GM23338 (cell line): Measurements from ENCODE around the gene CSTF1. TPM values are rescaled to one million over a fixed set of nuclear protein-coding genes. Genes with fewer than 3 reads are reported as not detected.
"Not testable (repeated sequence)": the region's sequence is repeated elsewhere in the genome, so short reads cannot be mapped to it uniquely, and the experiment has no call there.

Source experiments
- ATAC-seq: fragments of 200-7000 bp; cut with Tn5 transposase; 3 replicates; pipeline ENCODE4 v1.9.1; 2020
- DNase-seq: peaks from one replicate; pipeline ENCODE4 v3.0.0-alpha.2; 2015; ENCODE audit warnings: low spot score
- H2AFZ ChIP-seq: fragments of 200-600 bp; sonication (generic); 2 replicates; pipeline ENCODE4 v1.8.0; 2016; ENCODE audit warnings: antibody characterized with exemption, mild to moderate bottlenecking, moderate library complexity
- H3F3A ChIP-seq: fragments of 200-600 bp; sonication (generic); replicated peaks from 2 replicates; pipeline ENCODE4 v1.8.0; 2017; ENCODE audit warnings: antibody characterized with exemption, mixed run types, low read depth
- H3K27ac ChIP-seq: fragments of 200-600 bp; sonication (generic); 2 replicates; pipeline ENCODE4 v1.6.1; 2016; ENCODE audit warnings: low read depth
- H3K27me3 ChIP-seq: fragments of 200-600 bp; sonication (generic); 2 replicates; pipeline ENCODE4 v1.8.0; 2016; ENCODE audit warnings: mild to moderate bottlenecking, mixed run types, moderate library complexity; ENCODE audit not compliant: insufficient read depth
- H3K36me3 ChIP-seq: fragments of 200-600 bp; sonication (generic); 2 replicates; pipeline ENCODE4 v1.8.0; 2016; ENCODE audit warnings: mild to moderate bottlenecking; ENCODE audit not compliant: insufficient read depth
- H3K4me1 ChIP-seq: fragments of 200-600 bp; sonication (generic); 2 replicates; pipeline ENCODE4 v1.8.0; 2016; ENCODE audit warnings: mild to moderate bottlenecking, moderate library complexity; ENCODE audit not compliant: insufficient read depth
- H3K4me2 ChIP-seq: fragments of 200-600 bp; sonication (generic); 2 replicates; pipeline ENCODE4 v1.7.1; 2017; ENCODE audit warnings: mixed run types
- H3K4me3 ChIP-seq: fragments of 200-600 bp; sonication (generic); 2 replicates; pipeline ENCODE4 v1.6.1; 2016; ENCODE audit warnings: mixed run types
- H3K79me2 ChIP-seq: fragments of 200-600 bp; sonication (generic); replicated peaks from 2 replicates; pipeline ENCODE4 v1.8.0; 2017; ENCODE audit warnings: mild to moderate bottlenecking; ENCODE audit not compliant: insufficient read depth
- H3K9me2 ChIP-seq: fragments of 200-600 bp; sonication (generic); 2 replicates; pipeline ENCODE4 v1.8.0; 2017; ENCODE audit not compliant: insufficient read depth
- H4K20me1 ChIP-seq: fragments of 200-600 bp; sonication (generic); replicated peaks from 2 replicates; pipeline ENCODE4 v1.8.0; 2017; ENCODE audit warnings: mild to moderate bottlenecking; ENCODE audit not compliant: insufficient read depth
- H3K27ac Mint-ChIP-seq: 2 replicates; pipeline ENCODE4 v1.8.0; 2020; ENCODE audit warnings: inconsistent platforms, mild to moderate bottlenecking, moderate library complexity, mixed read lengths
- H3K27me3 Mint-ChIP-seq: 3 replicates; pipeline ENCODE4 v1.8.0; 2022; ENCODE audit warnings: low read depth, mild to moderate bottlenecking, moderate library complexity, mixed read lengths, inconsistent platforms; ENCODE audit not compliant: insufficient read depth, poor library complexity
- H3K36me3 Mint-ChIP-seq: 3 replicates; pipeline ENCODE4 v1.8.0; 2021; ENCODE audit warnings: low read depth, mild to moderate bottlenecking, inconsistent platforms, moderate library complexity, mixed read lengths
- H3K4me1 Mint-ChIP-seq: 3 replicates; pipeline ENCODE4 v1.8.0; 2020; ENCODE audit warnings: mild to moderate bottlenecking, inconsistent platforms, mixed read lengths
- H3K4me3 Mint-ChIP-seq: 3 replicates; pipeline ENCODE4 v1.8.0; 2021; ENCODE audit warnings: moderate library complexity, mild to moderate bottlenecking, inconsistent platforms, mixed read lengths
- H3K9me3 Mint-ChIP-seq: 3 replicates; pipeline ENCODE4 v1.8.0; 2020; ENCODE audit warnings: moderate library complexity, mild to moderate bottlenecking, inconsistent platforms, mixed read lengths
- CREB1 ChIP-seq: fragments of 250-450 bp; sonication (Bioruptor Pico); IDR thresholded peaks from 2 replicates; pipeline ENCODE4 v1.5.0; 2020; ENCODE audit warnings: low read depth, mild to moderate bottlenecking, moderate library complexity
- EZH2 ChIP-seq: fragments of 200-600 bp; sonication (generic); IDR thresholded peaks from one replicate; pipeline ENCODE4 v1.8.0; 2017; ENCODE audit warnings: antibody characterized with exemption, mild to moderate bottlenecking, low read depth; ENCODE audit not compliant: unreplicated experiment
- EZH2phosphoT487 ChIP-seq: fragments of 200-600 bp; sonication (generic); IDR thresholded peaks from one replicate; pipeline ENCODE4 v1.8.1; 2018; ENCODE audit warnings: antibody characterized with exemption; ENCODE audit not compliant: unreplicated experiment
- JUNB ChIP-seq: IDR thresholded peaks from one replicate; pipeline ENCODE4 v1.6.1; 2016; ENCODE audit warnings: antibody characterized with exemption; ENCODE audit not compliant: unreplicated experiment
- POLR2AphosphoS5 ChIP-seq: IDR thresholded peaks from 2 replicates; pipeline ENCODE4 v1.6.1; 2016; ENCODE audit warnings: antibody characterized with exemption, low read depth
- ZNF331 ChIP-seq: fragments of 250-450 bp; sonication (Bioruptor Pico); IDR thresholded peaks from 2 replicates; pipeline ENCODE4 v1.5.0; 2020; ENCODE audit warnings: low read depth, mild to moderate bottlenecking, moderate library complexity
- polyA plus RNA-seq: library from polyadenylated mRNA; unstranded; fragments of >200 nt; fragmentation: Nextera tagmentation; extraction: Ambion mirVana; gene quantifications from 2 replicates; pipeline ENCODE4 v1.2.1, GENCODE V29; 2016
- total RNA-seq: library from RNA; depleted of rRNA; stranded (reverse); fragments of >200 nt; shearing (Covaris generic); gene quantifications from 2 replicates; pipeline ENCODE4 v1.2.3, GENCODE V29; 2014
- TF ChIP-seq, protein P1 (sequence below): IDR thresholded peaks from one replicate; pipeline ENCODE4 v1.6.1; 2018; ENCODE audit warnings: antibody characterized with exemption; ENCODE audit not compliant: unreplicated experiment
- TF ChIP-seq, protein P2 (sequence below): fragments of 250-450 bp; sonication (Bioruptor Pico); IDR thresholded peaks from 2 replicates; pipeline ENCODE4 v1.5.0; 2020; ENCODE audit warnings: mild to moderate bottlenecking, moderate library complexity
- TF ChIP-seq, protein P3 (sequence below): IDR thresholded peaks from 2 replicates; pipeline ENCODE4 v1.6.1; 2016; ENCODE audit warnings: antibody characterized with exemption
- TF ChIP-seq, protein P4 (sequence below), 2 experiments: fragments of 200-600 bp in 1 of 2; sonication (generic) in 1 of 2; conservative IDR thresholded peaks; 2 replicates each; pipeline versions ENCODE4 v1.5.1 to v1.6.1; 2016 to 2017; ENCODE audit warnings: antibody characterized with exemption in 2 of 2, low read depth in 2 of 2, mild to moderate bottlenecking in 2 of 2, moderate library complexity in 1 of 2

CSTF1 gene
- total and polyA plus RNA-seq, 2 experiments from 2014 or later = 21.5 to 62.3 TPM

DNA sequence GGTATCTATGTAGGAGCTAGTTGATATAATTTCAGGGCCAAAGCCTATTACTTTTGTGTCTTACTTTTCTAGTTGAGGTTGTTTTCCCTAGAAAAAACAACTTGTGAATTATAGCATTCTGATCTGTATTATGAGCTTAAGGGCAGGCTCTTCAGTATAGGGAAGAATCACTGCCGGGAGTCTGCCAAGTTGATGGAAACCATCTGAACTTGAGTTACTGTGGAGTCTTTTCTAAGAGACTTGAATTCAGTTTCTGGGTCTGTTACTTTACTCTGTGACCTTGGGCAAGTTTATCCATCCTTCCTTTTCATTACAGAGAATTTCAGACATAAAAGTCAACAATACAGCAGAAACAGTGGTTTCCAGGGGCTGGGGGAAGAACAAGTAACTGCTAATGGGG, 17.5 kb downstream of the CSTF1 start:
- Histone ChIP-seq H3F3A (no peaks in the 10 kb centered on the region), H3K9me2 (no peaks in the 10 kb centered on the region), H3K4me3 (no peak overlapping the region), H3K27me3 (no peaks in the 10 kb centered on the region), H2AFZ (no peak overlapping the region), H3K27ac (no peak overlapping the region), H3K36me3 (peaks cover 9% of the 10 kb centered on the region), H3K4me2 (no peak overlapping the region), H4K20me1 (no peaks in the 10 kb centered on the region; the same call in 1 of the 2 replicates), H3K79me2 (peaks cover 12% of the 10 kb centered on the region), H3K4me1 (no peaks in the 10 kb centered on the region)
- no peaks in the 10 kb centered on the region for H3K27me3 Mint-ChIP-seq
- ATAC-seq (no peak), DNase-seq (no peak)
- no peak overlapping the region for H3K4me3 Mint-ChIP-seq
- no peaks in the 10 kb centered on the region for H3K4me1 Mint-ChIP-seq
- peaks cover 34% of the 10 kb centered on the region for H3K36me3 Mint-ChIP-seq
- no peak overlapping the region for H3K27ac Mint-ChIP-seq
- no peaks in the 10 kb centered on the region for H3K9me3 Mint-ChIP-seq
- TF ChIP-seq, protein P1, sequence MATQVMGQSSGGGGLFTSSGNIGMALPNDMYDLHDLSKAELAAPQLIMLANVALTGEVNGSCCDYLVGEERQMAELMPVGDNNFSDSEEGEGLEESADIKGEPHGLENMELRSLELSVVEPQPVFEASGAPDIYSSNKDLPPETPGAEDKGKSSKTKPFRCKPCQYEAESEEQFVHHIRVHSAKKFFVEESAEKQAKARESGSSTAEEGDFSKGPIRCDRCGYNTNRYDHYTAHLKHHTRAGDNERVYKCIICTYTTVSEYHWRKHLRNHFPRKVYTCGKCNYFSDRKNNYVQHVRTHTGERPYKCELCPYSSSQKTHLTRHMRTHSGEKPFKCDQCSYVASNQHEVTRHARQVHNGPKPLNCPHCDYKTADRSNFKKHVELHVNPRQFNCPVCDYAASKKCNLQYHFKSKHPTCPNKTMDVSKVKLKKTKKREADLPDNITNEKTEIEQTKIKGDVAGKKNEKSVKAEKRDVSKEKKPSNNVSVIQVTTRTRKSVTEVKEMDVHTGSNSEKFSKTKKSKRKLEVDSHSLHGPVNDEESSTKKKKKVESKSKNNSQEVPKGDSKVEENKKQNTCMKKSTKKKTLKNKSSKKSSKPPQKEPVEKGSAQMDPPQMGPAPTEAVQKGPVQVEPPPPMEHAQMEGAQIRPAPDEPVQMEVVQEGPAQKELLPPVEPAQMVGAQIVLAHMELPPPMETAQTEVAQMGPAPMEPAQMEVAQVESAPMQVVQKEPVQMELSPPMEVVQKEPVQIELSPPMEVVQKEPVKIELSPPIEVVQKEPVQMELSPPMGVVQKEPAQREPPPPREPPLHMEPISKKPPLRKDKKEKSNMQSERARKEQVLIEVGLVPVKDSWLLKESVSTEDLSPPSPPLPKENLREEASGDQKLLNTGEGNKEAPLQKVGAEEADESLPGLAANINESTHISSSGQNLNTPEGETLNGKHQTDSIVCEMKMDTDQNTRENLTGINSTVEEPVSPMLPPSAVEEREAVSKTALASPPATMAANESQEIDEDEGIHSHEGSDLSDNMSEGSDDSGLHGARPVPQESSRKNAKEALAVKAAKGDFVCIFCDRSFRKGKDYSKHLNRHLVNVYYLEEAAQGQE = no peak
- no peak for TF ChIP-seq JUNB
- no peak for TF ChIP-seq POLR2AphosphoS5
- TF ChIP-seq, protein P2, sequence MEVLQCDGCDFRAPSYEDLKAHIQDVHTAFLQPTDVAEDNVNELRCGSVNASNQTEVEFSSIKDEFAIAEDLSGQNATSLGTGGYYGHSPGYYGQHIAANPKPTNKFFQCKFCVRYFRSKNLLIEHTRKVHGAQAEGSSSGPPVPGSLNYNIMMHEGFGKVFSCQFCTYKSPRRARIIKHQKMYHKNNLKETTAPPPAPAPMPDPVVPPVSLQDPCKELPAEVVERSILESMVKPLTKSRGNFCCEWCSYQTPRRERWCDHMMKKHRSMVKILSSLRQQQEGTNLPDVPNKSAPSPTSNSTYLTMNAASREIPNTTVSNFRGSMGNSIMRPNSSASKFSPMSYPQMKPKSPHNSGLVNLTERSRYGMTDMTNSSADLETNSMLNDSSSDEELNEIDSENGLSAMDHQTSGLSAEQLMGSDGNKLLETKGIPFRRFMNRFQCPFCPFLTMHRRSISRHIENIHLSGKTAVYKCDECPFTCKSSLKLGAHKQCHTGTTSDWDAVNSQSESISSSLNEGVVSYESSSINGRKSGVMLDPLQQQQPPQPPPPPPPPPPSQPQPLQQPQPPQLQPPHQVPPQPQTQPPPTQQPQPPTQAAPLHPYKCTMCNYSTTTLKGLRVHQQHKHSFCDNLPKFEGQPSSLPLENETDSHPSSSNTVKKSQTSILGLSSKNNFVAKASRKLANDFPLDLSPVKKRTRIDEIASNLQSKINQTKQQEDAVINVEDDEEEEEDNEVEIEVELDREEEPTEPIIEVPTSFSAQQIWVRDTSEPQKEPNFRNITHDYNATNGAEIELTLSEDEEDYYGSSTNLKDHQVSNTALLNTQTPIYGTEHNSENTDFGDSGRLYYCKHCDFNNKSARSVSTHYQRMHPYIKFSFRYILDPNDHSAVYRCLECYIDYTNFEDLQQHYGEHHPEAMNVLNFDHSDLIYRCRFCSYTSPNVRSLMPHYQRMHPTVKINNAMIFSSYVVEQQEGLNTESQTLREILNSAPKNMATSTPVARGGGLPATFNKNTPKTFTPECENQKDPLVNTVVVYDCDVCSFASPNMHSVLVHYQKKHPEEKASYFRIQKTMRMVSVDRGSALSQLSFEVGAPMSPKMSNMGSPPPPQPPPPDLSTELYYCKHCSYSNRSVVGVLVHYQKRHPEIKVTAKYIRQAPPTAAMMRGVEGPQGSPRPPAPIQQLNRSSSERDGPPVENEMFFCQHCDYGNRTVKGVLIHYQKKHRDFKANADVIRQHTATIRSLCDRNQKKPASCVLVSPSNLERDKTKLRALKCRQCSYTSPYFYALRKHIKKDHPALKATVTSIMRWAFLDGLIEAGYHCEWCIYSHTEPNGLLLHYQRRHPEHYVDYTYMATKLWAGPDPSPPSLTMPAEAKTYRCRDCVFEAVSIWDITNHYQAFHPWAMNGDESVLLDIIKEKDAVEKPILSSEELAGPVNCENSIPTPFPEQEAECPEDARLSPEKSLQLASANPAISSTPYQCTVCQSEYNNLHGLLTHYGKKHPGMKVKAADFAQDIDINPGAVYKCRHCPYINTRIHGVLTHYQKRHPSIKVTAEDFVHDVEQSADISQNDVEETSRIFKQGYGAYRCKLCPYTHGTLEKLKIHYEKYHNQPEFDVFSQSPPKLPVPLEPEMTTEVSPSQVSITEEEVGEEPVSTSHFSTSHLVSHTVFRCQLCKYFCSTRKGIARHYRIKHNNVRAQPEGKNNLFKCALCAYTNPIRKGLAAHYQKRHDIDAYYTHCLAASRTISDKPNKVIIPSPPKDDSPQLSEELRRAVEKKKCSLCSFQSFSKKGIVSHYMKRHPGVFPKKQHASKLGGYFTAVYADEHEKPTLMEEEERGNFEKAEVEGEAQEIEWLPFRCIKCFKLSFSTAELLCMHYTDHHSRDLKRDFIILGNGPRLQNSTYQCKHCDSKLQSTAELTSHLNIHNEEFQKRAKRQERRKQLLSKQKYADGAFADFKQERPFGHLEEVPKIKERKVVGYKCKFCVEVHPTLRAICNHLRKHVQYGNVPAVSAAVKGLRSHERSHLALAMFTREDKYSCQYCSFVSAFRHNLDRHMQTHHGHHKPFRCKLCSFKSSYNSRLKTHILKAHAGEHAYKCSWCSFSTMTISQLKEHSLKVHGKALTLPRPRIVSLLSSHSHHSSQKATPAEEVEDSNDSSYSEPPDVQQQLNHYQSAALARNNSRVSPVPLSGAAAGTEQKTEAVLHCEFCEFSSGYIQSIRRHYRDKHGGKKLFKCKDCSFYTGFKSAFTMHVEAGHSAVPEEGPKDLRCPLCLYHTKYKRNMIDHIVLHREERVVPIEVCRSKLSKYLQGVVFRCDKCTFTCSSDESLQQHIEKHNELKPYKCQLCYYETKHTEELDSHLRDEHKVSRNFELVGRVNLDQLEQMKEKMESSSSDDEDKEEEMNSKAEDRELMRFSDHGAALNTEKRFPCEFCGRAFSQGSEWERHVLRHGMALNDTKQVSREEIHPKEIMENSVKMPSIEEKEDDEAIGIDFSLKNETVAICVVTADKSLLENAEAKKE = no peak
- TF ChIP-seq EZH2phosphoT487 = no peak
- TF ChIP-seq CREB1 = no peak
- TF ChIP-seq, protein P3, sequence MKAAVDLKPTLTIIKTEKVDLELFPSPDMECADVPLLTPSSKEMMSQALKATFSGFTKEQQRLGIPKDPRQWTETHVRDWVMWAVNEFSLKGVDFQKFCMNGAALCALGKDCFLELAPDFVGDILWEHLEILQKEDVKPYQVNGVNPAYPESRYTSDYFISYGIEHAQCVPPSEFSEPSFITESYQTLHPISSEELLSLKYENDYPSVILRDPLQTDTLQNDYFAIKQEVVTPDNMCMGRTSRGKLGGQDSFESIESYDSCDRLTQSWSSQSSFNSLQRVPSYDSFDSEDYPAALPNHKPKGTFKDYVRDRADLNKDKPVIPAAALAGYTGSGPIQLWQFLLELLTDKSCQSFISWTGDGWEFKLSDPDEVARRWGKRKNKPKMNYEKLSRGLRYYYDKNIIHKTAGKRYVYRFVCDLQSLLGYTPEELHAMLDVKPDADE = no peak
- TF ChIP-seq ZNF331 (CRISPR knock-in tag) = no peak
- TF ChIP-seq, protein P4, sequence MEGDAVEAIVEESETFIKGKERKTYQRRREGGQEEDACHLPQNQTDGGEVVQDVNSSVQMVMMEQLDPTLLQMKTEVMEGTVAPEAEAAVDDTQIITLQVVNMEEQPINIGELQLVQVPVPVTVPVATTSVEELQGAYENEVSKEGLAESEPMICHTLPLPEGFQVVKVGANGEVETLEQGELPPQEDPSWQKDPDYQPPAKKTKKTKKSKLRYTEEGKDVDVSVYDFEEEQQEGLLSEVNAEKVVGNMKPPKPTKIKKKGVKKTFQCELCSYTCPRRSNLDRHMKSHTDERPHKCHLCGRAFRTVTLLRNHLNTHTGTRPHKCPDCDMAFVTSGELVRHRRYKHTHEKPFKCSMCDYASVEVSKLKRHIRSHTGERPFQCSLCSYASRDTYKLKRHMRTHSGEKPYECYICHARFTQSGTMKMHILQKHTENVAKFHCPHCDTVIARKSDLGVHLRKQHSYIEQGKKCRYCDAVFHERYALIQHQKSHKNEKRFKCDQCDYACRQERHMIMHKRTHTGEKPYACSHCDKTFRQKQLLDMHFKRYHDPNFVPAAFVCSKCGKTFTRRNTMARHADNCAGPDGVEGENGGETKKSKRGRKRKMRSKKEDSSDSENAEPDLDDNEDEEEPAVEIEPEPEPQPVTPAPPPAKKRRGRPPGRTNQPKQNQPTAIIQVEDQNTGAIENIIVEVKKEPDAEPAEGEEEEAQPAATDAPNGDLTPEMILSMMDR (conservative IDR thresholded peaks at IDR 0.05; ENCODE audit: low read depth in 2 of 2) = no peak
- no peak for TF ChIP-seq EZH2

DNA sequence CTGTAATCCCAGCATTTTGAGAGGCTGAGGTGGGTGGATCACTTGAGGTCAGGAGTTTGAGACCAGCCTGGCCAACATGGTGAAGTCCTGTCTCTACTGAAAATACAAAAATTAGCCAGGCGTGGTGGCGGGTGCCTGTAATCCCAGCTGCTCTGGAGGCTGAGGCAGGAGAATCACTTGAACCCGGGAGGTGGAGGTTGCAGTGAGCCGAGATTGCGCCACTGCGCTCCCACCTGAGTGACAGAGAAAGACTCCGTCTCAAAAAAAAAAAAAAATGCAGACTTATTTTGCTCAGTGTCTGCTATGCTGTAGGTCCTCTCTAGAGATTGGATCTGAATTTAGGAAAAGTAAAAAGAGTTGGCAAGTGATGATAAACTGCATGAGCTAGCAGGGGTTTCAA, 18.8 kb downstream of the CSTF1 start:
- H3K4me1 ChIP-seq, H3K9me2 ChIP-seq, H3K27me3 Mint-ChIP-seq, H3K4me3 ChIP-seq, H3K27ac ChIP-seq, H2AFZ ChIP-seq, H3K4me1 Mint-ChIP-seq, H3K4me2 ChIP-seq, H3K79me2 ChIP-seq, H3K4me3 Mint-ChIP-seq, H3K27me3 ChIP-seq, DNase-seq, H3F3A ChIP-seq, H3K36me3 ChIP-seq, H4K20me1 ChIP-seq, H3K27ac Mint-ChIP-seq, ATAC-seq, H3K9me3 Mint-ChIP-seq: not testable (repeated sequence)
- peaks cover 20% of the 10 kb centered on the region; the same call in 2 of the 3 replicates for H3K36me3 Mint-ChIP-seq
